DOHH2 (cell line): ENCODE measurements around the gene CFAP61.

Experiments
- H3F3A ChIP-seq: fragments of 200-600 bp; sonication (generic), shearing (Covaris generic); 2 replicates; pipeline ENCODE4 v1.6.0; 2016; ENCODE audit warnings: antibody characterized with exemption, mild to moderate bottlenecking; ENCODE audit not compliant: control insufficient read depth, insufficient read depth
- H3K27ac ChIP-seq: fragments of 200-600 bp; sonication (generic); 2 replicates; pipeline ENCODE4 v1.5.1; 2014; ENCODE audit warnings: low read depth, mild to moderate bottlenecking, low read length, moderate library complexity
- H3K27me3 ChIP-seq: fragments of 200-600 bp; sonication (generic); 2 replicates; pipeline ENCODE4 v1.6.1; 2014; ENCODE audit warnings: mild to moderate bottlenecking, low read length, mixed read lengths; ENCODE audit not compliant: control insufficient read depth
- H3K36me3 ChIP-seq: fragments of 200-600 bp; sonication (generic); 2 replicates; pipeline ENCODE4 v1.6.1; 2014; ENCODE audit warnings: mild to moderate bottlenecking, low read length, moderate library complexity, mixed read lengths; ENCODE audit not compliant: control insufficient read depth
- H3K4me1 ChIP-seq: fragments of 200-600 bp; sonication (generic); 2 replicates; pipeline ENCODE4 v1.6.1; 2014; ENCODE audit warnings: mild to moderate bottlenecking, low read length, mixed read lengths; ENCODE audit not compliant: control insufficient read depth
- H3K4me2 ChIP-seq: fragments of 200-600 bp; sonication (generic); 2 replicates; pipeline ENCODE4 v1.6.0; 2014; ENCODE audit warnings: mild to moderate bottlenecking, low read length, moderate library complexity
- H3K4me3 ChIP-seq: fragments of 200-600 bp; sonication (generic); 2 replicates; pipeline ENCODE4 v1.5.1; 2014; ENCODE audit warnings: mild to moderate bottlenecking, low read length, mixed read lengths
- H3K79me2 ChIP-seq: fragments of 200-600 bp; sonication (generic); 2 replicates; pipeline ENCODE4 v1.6.1; 2014; ENCODE audit warnings: mild to moderate bottlenecking, low read length, mixed read lengths; ENCODE audit not compliant: control insufficient read depth
- H3K9me2 ChIP-seq: fragments of 200-600 bp; sonication (generic); replicated peaks from 2 replicates; pipeline ENCODE4 v1.6.1; 2014; ENCODE audit warnings: mild to moderate bottlenecking, low read length, mixed read lengths; ENCODE audit not compliant: control insufficient read depth
- H3K9me3 ChIP-seq: fragments of 200-600 bp; sonication (generic); 2 replicates; pipeline ENCODE4 v1.6.1; 2014; ENCODE audit warnings: antibody characterized with exemption, low read length, mixed read lengths; ENCODE audit not compliant: control insufficient read depth, insufficient read depth
- H4K20me1 ChIP-seq: fragments of 200-600 bp; sonication (generic); 2 replicates; pipeline ENCODE4 v1.6.0; 2014; ENCODE audit warnings: low read depth, mild to moderate bottlenecking, antibody characterized with exemption, low read length, moderate library complexity; ENCODE audit not compliant: control insufficient read depth, insufficient read depth
- CTCF ChIP-seq: fragments of 200-600 bp; sonication (generic); IDR thresholded peaks from one replicate; pipeline ENCODE4 v1.5.1; 2014; ENCODE audit warnings: antibody characterized with exemption, mild to moderate bottlenecking, low read depth, low read length; ENCODE audit not compliant: poor library complexity, severe bottlenecking
- EZH2phosphoT487 ChIP-seq: fragments of 200-600 bp; sonication (generic); IDR thresholded peaks from 2 replicates; pipeline ENCODE4 v1.6.1; 2017; ENCODE audit warnings: borderline replicate concordance, mild to moderate bottlenecking, antibody characterized with exemption, low read length, moderate library complexity, mixed read lengths

Gene CFAP61

GRCh38 chr20:20039752-20040387, 12.5 kb upstream of the CFAP61 start:
- Histone ChIP-seq H3K4me3 (no peak overlapping the region), H3F3A (peaks cover 7% of the 10 kb centered on the region), H3K4me1 (no peaks in the 10 kb centered on the region), H3K9me2 (no peaks in the 10 kb centered on the region), H3K79me2 (no peaks in the 10 kb centered on the region), H3K36me3 (peaks cover 98% of the 10 kb centered on the region), H3K27me3 (no peaks in the 10 kb centered on the region), H4K20me1 (no peaks in the 10 kb centered on the region), H3K27ac (no peak overlapping the region), H3K4me2 (no peak overlapping the region), H3K9me3 (no peaks in the 10 kb centered on the region)
- no peak for TF ChIP-seq CTCF
- TF ChIP-seq EZH2phosphoT487 = no peak

- Histone ChIP-seq H3K9me2 (no peaks in the 10 kb centered on the region), H3K79me2 (peaks cover 21% of the 10 kb centered on the region), H3K9me3 (no peaks in the 10 kb centered on the region), H4K20me1 (peaks cover 3% of the 10 kb centered on the region; the same call in 1 of the 2 replicates), H3K27ac (peak overlapping the region; percentile 46), H3K27me3 (no peaks in the 10 kb centered on the region), H3K4me1 (peaks cover 26% of the 10 kb centered on the region), H3K36me3 (peaks cover 47% of the 10 kb centered on the region), H3K4me2 (peak overlapping the region; percentile 82), H3K4me3 (peak overlapping the region; percentile 95), H3F3A (0 out of 2 replicates have a peak, but pooled peaks cover 2% of the 10 kb centered on the region)
- TF ChIP-seq CTCF (no peak), EZH2phosphoT487 (no peak)
Measured at GRCh38 chr20:20051767-20052073, 612 bp upstream of the CFAP61 start.

- Histone ChIP-seq H4K20me1 (no peaks in the 10 kb centered on the region), H3K27me3 (no peaks in the 10 kb centered on the region), H3K9me2 (no peaks in the 10 kb centered on the region), H3K79me2 (no peaks in the 10 kb centered on the region), H3K4me3 (peak overlapping the region; percentile 5; the same call in 1 of the 2 replicates), H3F3A (0 out of 2 replicates have a peak, but pooled peaks cover 5% of the 10 kb centered on the region), H3K4me1 (peaks cover 60% of the 10 kb centered on the region), H3K36me3 (no peaks in the 10 kb centered on the region), H3K27ac (peak overlapping the region; percentile 47), H3K9me3 (no peaks in the 10 kb centered on the region), H3K4me2 (peak overlapping the region; percentile 28)
- TF ChIP-seq CTCF (no peak), EZH2phosphoT487 (no peak)
Measured at GRCh38 chr20:20060234-20060998, 8.1 kb downstream of the CFAP61 start.
